ENCODE data around the gene ATPAF1. TPM values are rescaled to one million over a fixed set of nuclear protein-coding genes. Genes with fewer than 3 reads are reported as not detected.

ATPAF1 gene
- total RNA-seq, result 32.2 TPM
- long read RNA-seq, full-length matches to known transcripts, result 88 of 102 reads
- long read RNA-seq, partial matches to known transcripts, result 3 of 102 reads
- long read RNA-seq, other reads (novel, unspliced or antisense), result 11 of 102 reads

DNA sequence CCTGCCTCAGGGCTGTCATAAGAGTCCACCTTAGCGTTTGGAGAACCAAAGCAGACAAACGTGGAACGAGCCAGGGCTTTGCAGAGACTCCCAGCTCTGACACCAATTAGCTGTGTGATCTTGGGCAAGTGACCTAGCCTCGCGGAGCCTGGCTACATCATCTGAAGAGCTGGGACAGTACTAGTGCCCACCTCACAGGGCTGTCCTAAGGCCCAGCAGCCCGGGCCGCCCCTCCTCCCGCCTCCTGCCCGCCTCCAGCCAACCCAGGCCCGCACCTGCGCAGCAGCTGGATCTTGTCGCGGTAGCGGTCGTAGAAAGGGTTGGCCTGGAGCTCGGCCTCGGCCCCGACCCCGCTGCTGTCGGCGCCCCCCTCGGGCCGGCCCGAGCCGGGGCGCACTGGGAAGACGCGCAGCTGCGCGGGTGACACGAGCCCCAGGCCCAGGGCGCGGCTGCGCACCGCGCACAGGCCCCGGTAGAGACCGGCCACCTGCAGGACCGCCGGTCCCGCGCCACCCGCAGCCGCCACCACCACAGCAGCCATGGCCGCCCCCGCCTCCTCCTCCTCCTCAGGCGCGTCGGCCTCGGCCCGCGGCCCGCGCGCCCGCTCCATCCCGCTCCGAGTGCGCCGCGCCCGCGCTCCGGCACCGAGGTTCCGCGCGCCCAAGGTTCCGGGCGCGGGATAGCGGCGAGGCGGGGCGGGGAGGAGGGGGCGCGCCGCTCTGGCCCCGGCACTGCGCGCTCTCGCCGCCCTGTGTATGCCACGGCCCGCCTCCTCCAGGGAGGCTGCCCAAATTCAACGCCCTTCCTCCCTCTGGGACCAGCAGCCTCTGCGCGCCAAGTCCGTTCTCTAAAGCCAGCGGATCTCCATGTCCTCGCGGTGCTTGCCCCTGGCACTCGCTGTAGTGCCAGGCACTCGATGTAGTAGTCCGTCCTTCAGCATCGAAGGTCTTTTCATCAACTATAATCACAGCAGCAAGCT, at the start of gene ATPAF1:
Gene ATPAF1, minus strand, starts transcription at position 583 of the 979 bp plus-strand sequence. Its CDS starts 42 bp downstream, at position 541.
- intact Hi-C loops (cut with DNase I), result no loop called here
- Histone ChIP-seq H3K4me3 (peak within 1 kb of the TSS; percentile 85), H3K4me1 (peaks cover 13% of the 10 kb centered on the region), H3K36me3 (peaks cover 18% of the 10 kb centered on the region), H3K27me3 (no peaks in the 10 kb centered on the region), H3K27ac (peak within 1 kb of the TSS; percentile 82), H3K9me3 (no peaks in the 10 kb centered on the region)
- peak; percentile 91 for DNase-seq
- no peak for TF ChIP-seq CTCF (IDR thresholded peaks at IDR 0.05)
- ATAC-seq, result peak; percentile 94

GRCh38 chr1:46717654-46718053, 49.5 kb upstream of the ATPAF1 start:
- intact Hi-C loops (cut with DNase I), result no loop called here
- DNase-seq (no peak), ATAC-seq (no peak)
- TF ChIP-seq CTCF (IDR thresholded peaks at IDR 0.05), result no peak
- Histone ChIP-seq H3K36me3 (peaks cover 33% of the 10 kb centered on the region), H3K4me3 (peak overlapping the region; percentile 95), H3K4me1 (peaks cover 26% of the 10 kb centered on the region), H3K27ac (peak overlapping the region; percentile 89), H3K9me3 (no peaks in the 10 kb centered on the region), H3K27me3 (no peaks in the 10 kb centered on the region)

- H3K4me3 ChIP-seq, result no peak overlapping the region
- H3K27ac ChIP-seq, result no peak overlapping the region
Measured at GRCh38 chr1:46714976-46715375, 46.8 kb upstream of the ATPAF1 start.

GRCh38 chr1:46708121-46708520, 40.0 kb upstream of the ATPAF1 start:
- no peak for TF ChIP-seq CTCF (IDR thresholded peaks at IDR 0.05)
- H3K4me3 ChIP-seq, result no peak overlapping the region
- no peaks in the 10 kb centered on the region for H3K4me1 ChIP-seq
- ATAC-seq (no peak), DNase-seq (no peak)
- peaks cover 84% of the 10 kb centered on the region for H3K36me3 ChIP-seq
- intact Hi-C loops (cut with DNase I), result no loop called here
- H3K27ac ChIP-seq, result no peak overlapping the region
- H3K9me3 ChIP-seq, result no peaks in the 10 kb centered on the region
- no peaks in the 10 kb centered on the region for H3K27me3 ChIP-seq

More at GRCh38 chr1:46714976-46715375, 46.8 kb upstream of the ATPAF1 start:
- no peak for TF ChIP-seq CTCF (IDR thresholded peaks at IDR 0.05)
- peaks cover 26% of the 10 kb centered on the region for H3K4me1 ChIP-seq
- peaks cover 51% of the 10 kb centered on the region for H3K36me3 ChIP-seq
- DNase-seq, result no peak
- intact Hi-C loops (cut with DNase I), result no loop called here
- H3K9me3 ChIP-seq, result no peaks in the 10 kb centered on the region
- no peaks in the 10 kb centered on the region for H3K27me3 ChIP-seq
- ATAC-seq, result no peak

DNA sequence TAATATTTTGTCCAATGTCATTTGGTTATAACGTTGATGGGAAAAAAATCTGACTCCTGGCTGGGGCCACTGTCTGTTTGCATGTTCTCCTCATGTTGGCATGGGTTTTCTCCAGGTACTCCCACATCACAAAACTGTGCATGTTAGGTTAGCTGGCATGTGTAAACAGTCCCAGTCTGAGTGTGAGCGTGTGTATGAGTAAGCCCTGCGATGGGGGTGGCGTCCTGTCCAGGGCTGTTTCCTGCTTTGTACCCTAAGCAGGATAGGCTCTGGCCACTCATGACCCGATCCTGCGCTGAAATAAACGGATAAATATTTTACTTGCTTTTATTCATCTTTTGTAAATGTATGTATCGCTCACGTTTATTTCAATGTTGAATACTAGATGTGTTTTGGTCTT, 37.2 kb upstream of the ATPAF1 start:
- Histone ChIP-seq H3K27ac (no peak overlapping the region), H3K4me3 (no peak overlapping the region), H3K27me3 (no peaks in the 10 kb centered on the region), H3K4me1 (no peaks in the 10 kb centered on the region), H3K36me3 (peaks cover 87% of the 10 kb centered on the region), H3K9me3 (no peaks in the 10 kb centered on the region)
- TF ChIP-seq CTCF (IDR thresholded peaks at IDR 0.05), result no peak
- DNase-seq (no peak), ATAC-seq (peak; percentile 81)
- intact Hi-C loops (cut with DNase I), result no loop called here
